ENCODE measurements around the gene RNASE12. TPM values are rescaled to one million over a fixed set of nuclear protein-coding genes. Genes with fewer than 3 reads are reported as not detected.
A peak's percentile ranks its signal among the peaks of the same experiment; 100 is the strongest.

RNASE12 gene
- total RNA-seq, 3 donors from 2014 or later = not detected

DNA sequence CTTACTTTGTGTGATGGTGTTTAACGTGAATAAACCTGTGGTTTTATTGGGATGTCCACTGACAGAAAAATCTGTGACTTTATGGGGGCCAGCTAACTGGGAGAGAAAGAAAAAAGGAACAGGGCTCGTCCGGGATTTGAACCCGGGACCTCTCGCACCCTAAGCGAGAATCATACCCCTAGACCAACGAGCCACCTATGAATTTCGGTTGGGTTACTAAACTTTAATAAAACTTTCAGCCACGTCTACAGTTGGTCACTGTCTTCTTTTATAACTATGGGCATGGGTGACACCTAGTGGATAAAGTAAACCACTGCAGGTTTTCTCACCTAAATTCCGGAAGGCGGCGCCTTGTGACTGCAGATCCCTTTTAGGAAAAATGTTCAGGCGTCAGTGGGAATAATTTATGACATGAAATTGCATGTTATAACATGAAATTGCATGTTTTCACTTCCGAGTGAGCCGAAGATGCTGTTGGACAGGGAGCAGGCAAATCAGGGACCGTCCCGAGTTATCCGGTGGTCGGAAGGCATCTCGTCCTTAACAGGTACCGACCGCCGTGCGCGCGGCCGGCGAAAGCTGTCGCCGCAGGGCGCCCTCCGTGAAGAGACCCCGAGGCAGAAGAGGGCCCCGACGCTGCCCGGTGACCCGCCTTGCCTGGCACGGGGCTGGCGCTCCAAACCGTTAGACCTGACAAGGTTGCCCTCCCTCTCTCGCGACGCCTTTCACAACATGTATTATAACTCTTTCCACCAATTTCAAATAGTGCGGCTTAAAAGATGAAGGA lies 18.2 kb upstream of the RNASE12 start:
- Histone ChIP-seq H3K27ac (peak overlapping the region; percentile 77 to 83), H3K4me3 (peak overlapping the region; percentile 78 to 99 (median 83)), H3K36me3 (no peaks in the 10 kb centered on the region), H3K4me1 (no peaks in the 10 kb centered on the region), H3K27me3 (no peaks in the 10 kb centered on the region), H3K9me3 (no peaks in the 10 kb centered on the region)
- peak in 1 of 2 donors; percentile 84 for DNase-seq (ENCODE audit: low spot score in 2 of 2)
- TF ChIP-seq POLR2A (IDR thresholded peaks at IDR 0.05) (no peak), CTCF (IDR thresholded peaks at IDR 0.05) (peak; percentile 95 to 98 (median 95)), POLR2AphosphoS5 (IDR thresholded peaks at IDR 0.05) (peak in 2 of 3 donors; percentile 11 to 14)
- intact Hi-C loops (cut with DNase I; ENCODE audit: low total_unique reads) = loop anchor here (1.0 to 10.0 kb wide), 4 partner anchors 24 to 197 kb away; partner anchors contain the start of genes APEX1, OSGEP, RNASE4 and TEP1

- intact Hi-C loops (cut with DNase I; ENCODE audit: low total_unique reads) = loop anchor here (1.0 to 10.0 kb wide), 3 partner anchors 25 to 196 kb away; partner anchors contain the start of genes APEX1, OSGEP and TEP1
- Histone ChIP-seq H3K4me3 (no peak overlapping the region), H3K4me1 (no peaks in the 10 kb centered on the region), H3K27me3 (no peaks in the 10 kb centered on the region), H3K27ac (no peak overlapping the region), H3K36me3 (no peaks in the 10 kb centered on the region), H3K9me3 (no peaks in the 10 kb centered on the region)
- TF ChIP-seq POLR2AphosphoS5 (IDR thresholded peaks at IDR 0.05) (no peak), POLR2A (IDR thresholded peaks at IDR 0.05) (no peak), CTCF (IDR thresholded peaks at IDR 0.05) (no peak)
- no peak for DNase-seq (ENCODE audit: low spot score in 2 of 2)
Observed at GRCh38 chr14:20608383-20609110, 17.4 kb upstream of the RNASE12 start.

- Histone ChIP-seq H3K9me3 (no peaks in the 10 kb centered on the region), H3K4me3 (no peak overlapping the region), H3K27me3 (no peaks in the 10 kb centered on the region), H3K27ac (no peak overlapping the region), H3K36me3 (no peaks in the 10 kb centered on the region), H3K4me1 (no peaks in the 10 kb centered on the region)
- TF ChIP-seq CTCF (IDR thresholded peaks at IDR 0.05) (no peak), POLR2A (IDR thresholded peaks at IDR 0.05) (no peak), POLR2AphosphoS5 (IDR thresholded peaks at IDR 0.05) (no peak)
- intact Hi-C loops (cut with DNase I; ENCODE audit: low total_unique reads) = loop anchor here (5.0 to 10.0 kb wide), 2 partner anchors 153 to 195 kb away; partner anchors contain the start of genes APEX1, OSGEP and TEP1
- no peak for DNase-seq (ENCODE audit: low spot score in 2 of 2)
Observed at GRCh38 chr14:20607617-20608016, 16.4 kb upstream of the RNASE12 start.

DNA sequence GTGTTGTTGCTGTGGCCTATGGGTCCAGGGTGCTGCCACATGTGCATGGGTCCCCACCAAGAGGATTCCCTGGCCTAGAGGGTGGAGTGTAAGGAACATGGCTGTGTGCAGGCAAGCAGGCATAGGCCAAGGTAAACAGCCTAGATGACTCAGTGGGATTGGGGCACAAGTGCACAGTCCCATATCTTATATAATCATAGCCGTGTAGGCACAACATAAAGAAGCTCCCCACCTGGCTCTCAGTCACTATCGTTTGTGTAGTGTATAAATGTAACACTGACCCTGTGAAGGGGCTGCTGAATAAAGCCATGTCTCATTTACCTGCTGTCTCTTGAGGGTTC lies 15.7 kb upstream of the RNASE12 start:
- DNase-seq (ENCODE audit: low spot score in 2 of 2) = no peak
- Histone ChIP-seq H3K4me3 (no peak overlapping the region), H3K27ac (no peak overlapping the region), H3K9me3 (no peaks in the 10 kb centered on the region), H3K36me3 (no peaks in the 10 kb centered on the region), H3K27me3 (no peaks in the 10 kb centered on the region), H3K4me1 (no peaks in the 10 kb centered on the region)
- intact Hi-C loops (cut with DNase I; ENCODE audit: low total_unique reads) = loop anchor here (5.0 to 10.0 kb wide), 2 partner anchors 152 to 195 kb away; partner anchors contain the start of genes APEX1, OSGEP and TEP1
- TF ChIP-seq POLR2AphosphoS5 (IDR thresholded peaks at IDR 0.05) = no peak
- no peak for TF ChIP-seq POLR2A (IDR thresholded peaks at IDR 0.05)
- no peak for TF ChIP-seq CTCF (IDR thresholded peaks at IDR 0.05)
